Trophoblast cell (in vitro differentiated cells and primary cell): ENCODE measurements around the gene VTI1A.

ENCODE experiments used
- DNase-seq, 2 donors: peaks; one replicate each; pipeline ENCODE4 v3.0.0-alpha.2; 2016
- H2AFZ ChIP-seq: 2 replicates; pipeline ENCODE4 v1.6.1; 2013; ENCODE audit warnings: low read length, moderate library complexity, mild to moderate bottlenecking; ENCODE audit not compliant: insufficient read depth, poor library complexity
- H2AK5ac ChIP-seq: 2 replicates; pipeline ENCODE4 v1.6.1; 2013; ENCODE audit warnings: mild to moderate bottlenecking, low read length
- H2BK120ac ChIP-seq: 2 replicates; pipeline ENCODE4 v1.6.1; 2013; ENCODE audit warnings: low read length, mild to moderate bottlenecking, moderate library complexity; ENCODE audit not compliant: insufficient read depth, poor library complexity
- H2BK12ac ChIP-seq: 2 replicates; pipeline ENCODE4 v1.6.1; 2013; ENCODE audit warnings: mild to moderate bottlenecking, low read length, moderate library complexity
- H2BK5ac ChIP-seq: 2 replicates; pipeline ENCODE4 v1.6.1; 2013; ENCODE audit warnings: low read length, low read depth, moderate library complexity, mild to moderate bottlenecking; ENCODE audit not compliant: poor library complexity
- H3K14ac ChIP-seq: 2 replicates; pipeline ENCODE4 v1.6.1; 2013; ENCODE audit warnings: mild to moderate bottlenecking, low read length
- H3K18ac ChIP-seq: 2 replicates; pipeline ENCODE4 v1.6.1; 2013; ENCODE audit warnings: mild to moderate bottlenecking, low read length
- H3K23ac ChIP-seq: 2 replicates; pipeline ENCODE4 v1.6.1; 2013; ENCODE audit warnings: low read length
- H3K27ac ChIP-seq: 2 replicates; pipeline ENCODE4 v1.5.1; 2013; ENCODE audit warnings: low read depth, mild to moderate bottlenecking, inconsistent platforms, low read length, moderate library complexity
- H3K27me3 ChIP-seq: 2 replicates; pipeline ENCODE4 v1.6.1; 2013; ENCODE audit warnings: inconsistent platforms, mild to moderate bottlenecking, low read length, moderate library complexity; ENCODE audit not compliant: insufficient read depth
- H3K36me3 ChIP-seq, 2 experiments: 1 replicate in 1 of 2; 2 replicates in 1 of 2; pipeline ENCODE4 v1.6.1; 2013; ENCODE audit warnings: low read length in 2 of 2, mild to moderate bottlenecking in 2 of 2, moderate library complexity in 1 of 2; ENCODE audit not compliant: insufficient read depth in 2 of 2, control insufficient read depth in 1 of 2
- H3K4ac ChIP-seq: 2 replicates; pipeline ENCODE4 v1.6.1; 2013; ENCODE audit warnings: low read depth, mild to moderate bottlenecking, low read length, moderate library complexity
- H3K4me1 ChIP-seq, 2 experiments: 1 replicate in 1 of 2; 2 replicates in 1 of 2; pipeline ENCODE4 v1.6.1; 2013; ENCODE audit warnings: low read length in 2 of 2, mild to moderate bottlenecking in 2 of 2, moderate library complexity in 1 of 2; ENCODE audit not compliant: insufficient read depth in 2 of 2, control insufficient read depth in 1 of 2
- H3K4me2 ChIP-seq: 2 replicates; pipeline ENCODE4 v1.6.1; 2013; ENCODE audit warnings: inconsistent platforms, mild to moderate bottlenecking, low read length, moderate library complexity
- H3K4me3 ChIP-seq: 2 replicates; pipeline ENCODE4 v1.5.1; 2013; ENCODE audit warnings: mild to moderate bottlenecking, low read depth, low read length, inconsistent platforms
- H3K79me1 ChIP-seq: one replicate; pipeline ENCODE4 v1.6.1; 2013; ENCODE audit warnings: low read length
- H3K79me2 ChIP-seq: 2 replicates; pipeline ENCODE4 v1.6.1; 2013; ENCODE audit warnings: low read length, mild to moderate bottlenecking; ENCODE audit not compliant: control insufficient read depth, insufficient read depth, poor library complexity
- H3K9ac ChIP-seq: 2 replicates; pipeline ENCODE4 v1.6.1; 2013; ENCODE audit warnings: mild to moderate bottlenecking, low read length
- H3K9me3 ChIP-seq: 2 replicates; pipeline ENCODE4 v1.6.1; 2013; ENCODE audit warnings: low read depth, mild to moderate bottlenecking, control low read depth, inconsistent platforms, low read length; ENCODE audit not compliant: insufficient read depth
- H4K12ac ChIP-seq: 2 replicates; pipeline ENCODE4 v1.6.1; 2013; ENCODE audit warnings: low read depth, mild to moderate bottlenecking, low read length, moderate library complexity
- H4K8ac ChIP-seq: 2 replicates; pipeline ENCODE4 v1.6.1; 2013; ENCODE audit warnings: low read depth, mild to moderate bottlenecking, low read length, moderate library complexity
- H4K91ac ChIP-seq: one replicate; pipeline ENCODE4 v1.6.1; 2013; ENCODE audit warnings: low read depth, mild to moderate bottlenecking, low read length, moderate library complexity
- WGBS: extraction: QIAGEN DNeasy Blood & Tissue Kit; methylation state at CpG from one replicate; pipeline ENCODE4 v1.1.7; 2013; ENCODE audit warnings: missing lambda C conversion rate; ENCODE audit not compliant: insufficient read length, insufficient coverage; ENCODE audit errors: extremely low coverage; 5-methylcytosine and 5-hydroxymethylcytosine counted together

The VTI1A gene

DNA sequence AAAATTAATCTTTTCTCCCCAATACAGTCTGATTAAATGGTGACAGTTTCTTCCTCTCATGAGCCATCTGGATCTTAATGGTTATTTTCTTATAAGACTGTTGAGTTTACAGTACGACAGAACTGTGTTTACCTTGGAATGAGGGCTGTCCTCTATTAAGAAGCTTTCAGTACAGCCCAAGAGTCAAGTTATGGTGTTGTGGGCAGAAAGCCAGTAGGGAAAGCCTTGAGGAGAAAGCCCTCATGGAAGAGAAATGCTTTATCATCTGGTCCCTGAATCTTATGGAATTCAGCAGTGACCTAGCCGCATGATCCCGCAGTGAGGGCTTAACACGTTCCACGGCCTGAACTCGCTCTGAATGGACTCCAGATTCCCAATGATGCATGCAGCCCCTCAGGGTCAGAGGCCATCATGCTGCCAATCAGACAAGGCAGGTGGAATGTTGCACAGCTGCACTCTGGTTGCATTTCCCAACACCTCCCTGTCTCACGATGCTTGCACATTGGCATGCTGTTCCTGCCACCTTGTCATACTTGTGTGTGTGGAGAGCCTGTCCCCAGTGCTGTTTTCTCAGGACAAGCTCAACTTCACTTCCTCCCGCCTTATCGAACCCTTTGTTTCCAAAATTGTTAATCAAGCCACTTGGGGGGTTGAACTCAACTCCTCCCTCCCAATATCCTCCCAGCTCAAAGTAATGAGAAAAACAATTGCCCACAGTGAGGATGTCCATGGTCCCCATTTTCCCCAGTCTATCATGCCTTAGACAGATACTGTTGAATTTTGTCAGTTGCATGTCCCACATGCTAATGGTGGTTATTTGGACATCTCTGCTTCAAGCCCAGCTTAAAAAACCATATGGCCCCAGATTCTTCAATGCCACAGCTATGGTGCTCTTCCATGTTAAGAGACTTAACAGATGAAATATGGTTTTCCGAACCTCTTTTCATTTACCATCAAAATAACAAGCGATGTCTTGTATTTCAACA is 291.9 kb downstream of the VTI1A start:
- H4K12ac ChIP-seq = no peak overlapping the region
- H2BK12ac ChIP-seq = no peak overlapping the region
- H3K9me3 ChIP-seq = no peaks in the 10 kb centered on the region
- H3K79me2 ChIP-seq = no peaks in the 10 kb centered on the region
- no peak overlapping the region for H4K8ac ChIP-seq
- peaks cover 8% of the 10 kb centered on the region for H3K79me1 ChIP-seq
- no peak overlapping the region for H3K4me3 ChIP-seq
- peak; percentile 99 for DNase-seq
- H3K4ac ChIP-seq = no peak overlapping the region
- H3K9ac ChIP-seq = no peak overlapping the region
- no peak overlapping the region for H2BK5ac ChIP-seq
- WGBS = no CpG with 5 or more reads among the region's 11 CpGs
- no peak overlapping the region for H3K14ac ChIP-seq
- H3K27ac ChIP-seq = peak overlapping the region; percentile 23
- peak overlapping the region; percentile 0 for H3K4me2 ChIP-seq
- H3K4me1 ChIP-seq = peaks cover 8 to 15% of the 10 kb centered on the region in 2 experiments
- H4K91ac ChIP-seq = peak overlapping the region; percentile 11
- H3K23ac ChIP-seq = no peak overlapping the region
- H2BK120ac ChIP-seq = no peak overlapping the region
- H3K36me3 ChIP-seq = no peaks in the 10 kb centered on the region
- H2AFZ ChIP-seq = no peak overlapping the region
- H3K18ac ChIP-seq = no peak overlapping the region
- no peaks in the 10 kb centered on the region for H3K27me3 ChIP-seq
- H2AK5ac ChIP-seq = no peak overlapping the region

GRCh38 chr10:112739592-112740353 is 292.8 kb downstream of the VTI1A start:
- Histone ChIP-seq H3K4me3 (no peak overlapping the region), H2BK120ac (no peak overlapping the region), H4K91ac (no peak overlapping the region), H2BK12ac (no peak overlapping the region), H2AK5ac (no peak overlapping the region), H2BK5ac (no peak overlapping the region), H3K27me3 (no peaks in the 10 kb centered on the region), H4K8ac (peak overlapping the region; percentile 29), H3K79me1 (peaks cover 8% of the 10 kb centered on the region), H3K23ac (no peak overlapping the region), H3K9ac (no peak overlapping the region), H3K4ac (no peak overlapping the region), H3K36me3 (no peaks in the 10 kb centered on the region), H3K27ac (peak overlapping the region; percentile 9), H3K4me1 (peaks cover 8 to 15% of the 10 kb centered on the region in 2 experiments), H3K18ac (no peak overlapping the region), H3K79me2 (no peaks in the 10 kb centered on the region), H2AFZ (no peak overlapping the region), H3K14ac (no peak overlapping the region), H3K9me3 (no peaks in the 10 kb centered on the region), H3K4me2 (no peak overlapping the region), H4K12ac (no peak overlapping the region)
- WGBS = no CpG with 5 or more reads among the region's 6 CpGs
- peak; percentile 33 to 88 for DNase-seq

- no peak overlapping the region for H2BK5ac ChIP-seq
- no peak overlapping the region for H2BK12ac ChIP-seq
- no peak overlapping the region for H3K4me3 ChIP-seq
- H4K91ac ChIP-seq = no peak overlapping the region
- H3K14ac ChIP-seq = no peak overlapping the region
- no peak overlapping the region for H3K4ac ChIP-seq
- no peak overlapping the region for H3K18ac ChIP-seq
- WGBS = no CpG with 5 or more reads among the region's 3 CpGs
- H2AK5ac ChIP-seq = no peak overlapping the region
- no peaks in the 10 kb centered on the region for H3K36me3 ChIP-seq
- no peak overlapping the region for H2BK120ac ChIP-seq
- H3K9me3 ChIP-seq = no peaks in the 10 kb centered on the region
- no peak overlapping the region for H4K8ac ChIP-seq
- H2AFZ ChIP-seq = no peak overlapping the region
- no peaks in the 10 kb centered on the region for H3K27me3 ChIP-seq
- peaks cover 8 to 15% of the 10 kb centered on the region in 2 experiments for H3K4me1 ChIP-seq
- no peak overlapping the region for H3K27ac ChIP-seq
- H3K79me1 ChIP-seq = peaks cover 8% of the 10 kb centered on the region
- no peaks in the 10 kb centered on the region for H3K79me2 ChIP-seq
- H3K4me2 ChIP-seq = no peak overlapping the region
- H3K9ac ChIP-seq = no peak overlapping the region
- no peak overlapping the region for H3K23ac ChIP-seq
- peak in 1 of 2 donors; percentile 87 for DNase-seq
- H4K12ac ChIP-seq = no peak overlapping the region
These were observed 294.9 kb downstream of the VTI1A start for GRCh38 chr10:112741830-112742402.
